Spleen (tissue), 7 donors: ENCODE measurements around the gene CIDEC.

Experiments
- POLR2A ChIP-seq, 3 donors: fragments of 450-650 bp; IDR thresholded peaks; one replicate each; pipeline ENCODE4 v1.5.1; 2017; ENCODE audit warnings: antibody characterized with exemption in 3 of 3, mild to moderate bottlenecking in 1 of 3
- POLR2AphosphoS5 ChIP-seq, 3 donors: sonication (generic); formaldehyde crosslinking; IDR thresholded peaks; one replicate each; pipeline ENCODE4 v1.5.1; 2017; ENCODE audit warnings: antibody characterized with exemption in 3 of 3
- TF ChIP-seq, protein P1 (sequence below), 11 experiments: fragments of 200-600 bp in 7 of 11; fragments of 450-650 bp in 4 of 11; sonication (generic) in 4 of 11; IDR thresholded peaks in 8 of 11; conservative IDR thresholded peaks in 3 of 11; 1 replicate in 7 of 11; 2 replicates in 4 of 11; pipeline versions ENCODE4 v1.4.0 to v1.8.0; 2016 to 2021; ENCODE audit warnings: antibody characterized with exemption in 11 of 11, inconsistent platforms in 4 of 11, mild to moderate bottlenecking in 1 of 11
- donor health status: DM: no; HTN: no; CAD: no; lungs with moderate emphysema.
- donor health status: DM: no; HTN: no; CAD: no.
- donor health status: DM: no; HTN: no; CAD: no.

DNA sequence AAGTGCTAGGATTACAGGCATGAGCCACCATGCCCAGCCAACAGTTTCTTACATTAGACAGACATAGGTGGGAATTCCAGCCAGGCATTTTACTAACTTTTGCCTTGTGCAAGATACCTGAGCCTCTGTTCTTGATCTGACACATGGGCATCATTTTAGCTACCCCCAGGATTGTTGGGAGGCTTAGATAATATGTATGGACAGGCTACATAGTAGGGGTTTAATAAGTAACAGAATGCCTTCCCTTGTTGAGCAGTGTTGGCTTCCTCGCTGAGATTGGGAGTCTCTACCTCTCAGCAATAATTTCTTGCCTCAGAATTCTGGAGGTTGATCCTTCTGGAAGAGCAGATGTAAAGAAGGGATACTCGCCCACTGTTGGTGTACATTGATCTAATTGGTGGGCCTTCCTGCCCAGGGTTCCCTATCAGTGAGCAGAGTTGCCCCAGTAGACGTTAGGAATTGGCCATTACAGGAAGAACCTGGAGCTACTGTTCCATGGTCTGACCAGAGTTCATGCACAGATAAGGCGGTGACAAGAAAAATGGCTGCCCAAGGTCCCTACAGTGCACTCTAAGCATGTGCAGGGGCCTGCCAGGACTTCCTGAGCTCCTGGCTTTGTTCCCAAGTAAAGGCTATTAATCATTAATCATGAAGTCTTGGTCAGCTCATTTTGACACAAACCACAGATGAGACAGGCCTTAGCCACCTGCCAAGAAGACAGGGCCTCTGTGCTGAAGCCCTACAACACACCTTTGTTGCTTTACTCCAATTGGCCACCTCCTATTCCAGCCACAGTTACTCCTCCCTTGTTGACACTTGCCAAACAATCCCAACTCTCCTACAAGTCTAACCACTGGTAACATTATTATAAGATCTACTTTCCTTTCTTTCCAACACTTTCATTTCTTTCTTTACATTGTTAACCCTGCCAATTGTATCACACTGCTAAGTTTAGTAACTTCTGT is 17.6 kb upstream of the CIDEC start:
- TF ChIP-seq, protein P1, sequence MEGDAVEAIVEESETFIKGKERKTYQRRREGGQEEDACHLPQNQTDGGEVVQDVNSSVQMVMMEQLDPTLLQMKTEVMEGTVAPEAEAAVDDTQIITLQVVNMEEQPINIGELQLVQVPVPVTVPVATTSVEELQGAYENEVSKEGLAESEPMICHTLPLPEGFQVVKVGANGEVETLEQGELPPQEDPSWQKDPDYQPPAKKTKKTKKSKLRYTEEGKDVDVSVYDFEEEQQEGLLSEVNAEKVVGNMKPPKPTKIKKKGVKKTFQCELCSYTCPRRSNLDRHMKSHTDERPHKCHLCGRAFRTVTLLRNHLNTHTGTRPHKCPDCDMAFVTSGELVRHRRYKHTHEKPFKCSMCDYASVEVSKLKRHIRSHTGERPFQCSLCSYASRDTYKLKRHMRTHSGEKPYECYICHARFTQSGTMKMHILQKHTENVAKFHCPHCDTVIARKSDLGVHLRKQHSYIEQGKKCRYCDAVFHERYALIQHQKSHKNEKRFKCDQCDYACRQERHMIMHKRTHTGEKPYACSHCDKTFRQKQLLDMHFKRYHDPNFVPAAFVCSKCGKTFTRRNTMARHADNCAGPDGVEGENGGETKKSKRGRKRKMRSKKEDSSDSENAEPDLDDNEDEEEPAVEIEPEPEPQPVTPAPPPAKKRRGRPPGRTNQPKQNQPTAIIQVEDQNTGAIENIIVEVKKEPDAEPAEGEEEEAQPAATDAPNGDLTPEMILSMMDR (IDR thresholded peaks at IDR 0.05 in 8 of 11, conservative IDR thresholded peaks at IDR 0.05 in 3 of 11), result no peak
- TF ChIP-seq POLR2AphosphoS5 (IDR thresholded peaks at IDR 0.05), result no peak
- no peak for TF ChIP-seq POLR2A (IDR thresholded peaks at IDR 0.05)
